Left lobe of liver (tissue), 2 donors: Measurements from ENCODE around the gene BCDIN3D. TPM values are rescaled to one million over a fixed set of nuclear protein-coding genes. Genes with fewer than 3 reads are reported as not detected.
"Not testable (repeated sequence)": the region's sequence is repeated elsewhere in the genome, so short reads cannot be mapped to it uniquely, and the experiment has no call there.

Experiments
- ATAC-seq: fragments of 200-7000 bp; cut with Tn5 transposase; one replicate; pipeline ENCODE4 v1.9.1; 2020; ENCODE audit warnings: mild to moderate bottlenecking, moderate library complexity
- DNase-seq: peaks from one replicate; pipeline ENCODE4 v3.0.0-alpha.2; 2020; ENCODE audit warnings: low spot score
- total RNA-seq: library from RNA; stranded (reverse); gene quantifications from one replicate; pipeline ENCODE4 v1.2.1, GENCODE V29; 2021
- donor health status: DM: no; HTN: no; CAD: no; lungs with moderate emphysema.
- donor health status: DM: no; HTN: yes; CAD: no.

BCDIN3D gene, protein sequence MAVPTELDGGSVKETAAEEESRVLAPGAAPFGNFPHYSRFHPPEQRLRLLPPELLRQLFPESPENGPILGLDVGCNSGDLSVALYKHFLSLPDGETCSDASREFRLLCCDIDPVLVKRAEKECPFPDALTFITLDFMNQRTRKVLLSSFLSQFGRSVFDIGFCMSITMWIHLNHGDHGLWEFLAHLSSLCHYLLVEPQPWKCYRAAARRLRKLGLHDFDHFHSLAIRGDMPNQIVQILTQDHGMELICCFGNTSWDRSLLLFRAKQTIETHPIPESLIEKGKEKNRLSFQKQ
- 3.2 TPM for total RNA-seq

DNA sequence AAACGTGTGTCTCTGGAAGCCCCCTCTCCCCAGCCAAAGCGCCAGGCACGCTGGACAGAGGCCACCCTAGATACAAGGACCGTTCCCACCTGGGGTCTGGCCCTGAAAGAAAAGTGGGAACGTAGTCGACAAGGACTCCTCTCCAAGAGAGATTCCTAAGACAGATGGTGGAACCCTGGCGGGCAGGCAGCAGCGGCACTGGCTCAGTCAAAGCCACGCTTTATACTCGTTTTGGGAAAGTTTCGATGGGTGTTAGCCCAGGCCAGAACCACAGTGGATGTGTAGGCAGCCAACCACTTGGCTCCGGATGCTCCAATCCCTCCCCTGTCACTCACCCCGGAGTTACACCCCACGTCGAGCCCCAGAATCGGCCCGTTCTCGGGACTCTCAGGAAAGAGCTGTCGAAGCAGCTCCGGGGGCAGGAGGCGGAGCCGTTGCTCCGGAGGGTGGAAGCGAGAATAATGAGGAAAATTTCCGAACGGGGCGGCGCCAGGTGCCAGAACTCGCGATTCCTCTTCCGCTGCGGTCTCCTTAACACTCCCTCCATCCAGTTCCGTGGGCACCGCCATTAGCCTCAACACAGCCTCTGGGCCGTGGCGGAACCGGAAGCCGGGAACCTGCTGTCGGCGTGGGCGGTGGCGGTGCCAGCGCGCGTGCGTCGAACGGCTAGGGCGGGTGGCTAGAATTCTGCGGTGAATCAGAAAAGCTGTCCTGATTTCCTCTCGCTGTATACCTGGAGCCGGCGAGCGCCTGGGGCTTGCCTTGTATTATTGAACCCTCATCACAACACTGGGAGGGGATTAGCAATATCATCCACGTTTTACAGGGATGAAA is at the start of gene BCDIN3D:
Gene BCDIN3D (minus strand): TSS at position 588 of the 834 bp plus-strand sequence. CDS start 19 bp downstream, at position 569.
- DNase-seq (peak; percentile 93), ATAC-seq (peak; percentile 96)

DNA sequence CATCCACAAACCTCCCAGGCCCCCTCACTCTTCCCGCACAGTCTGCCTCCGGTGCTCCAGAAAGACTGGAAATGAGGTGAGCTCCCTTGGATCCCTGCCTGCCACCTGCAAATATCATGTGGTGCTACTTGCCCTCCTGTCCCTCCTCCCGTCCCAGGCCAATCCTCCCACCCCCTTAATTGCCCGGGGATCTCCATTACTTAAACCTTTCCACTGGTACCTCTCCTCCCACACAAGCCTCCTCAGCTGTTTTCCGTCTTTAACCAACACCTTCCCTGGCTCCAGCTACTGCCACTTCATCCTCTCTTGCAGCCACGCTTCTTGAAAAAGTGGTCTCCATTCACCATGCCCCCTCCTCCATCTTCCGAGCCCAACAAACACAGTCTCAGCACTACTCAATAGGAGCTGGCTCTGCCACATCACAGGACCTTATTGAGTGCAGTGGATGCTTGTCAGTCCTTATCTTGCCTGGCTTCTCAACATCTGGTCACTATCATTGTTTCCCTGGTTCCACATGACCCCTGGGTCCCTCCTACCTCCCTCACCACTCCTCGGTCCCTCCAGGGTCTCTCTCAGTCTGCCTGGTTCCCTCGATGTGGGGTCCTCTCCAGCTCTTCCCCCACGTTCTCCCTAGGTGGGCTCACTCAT is 49.3 kb upstream of the BCDIN3D start:
- no peak for DNase-seq
- ATAC-seq: no peak

DNA sequence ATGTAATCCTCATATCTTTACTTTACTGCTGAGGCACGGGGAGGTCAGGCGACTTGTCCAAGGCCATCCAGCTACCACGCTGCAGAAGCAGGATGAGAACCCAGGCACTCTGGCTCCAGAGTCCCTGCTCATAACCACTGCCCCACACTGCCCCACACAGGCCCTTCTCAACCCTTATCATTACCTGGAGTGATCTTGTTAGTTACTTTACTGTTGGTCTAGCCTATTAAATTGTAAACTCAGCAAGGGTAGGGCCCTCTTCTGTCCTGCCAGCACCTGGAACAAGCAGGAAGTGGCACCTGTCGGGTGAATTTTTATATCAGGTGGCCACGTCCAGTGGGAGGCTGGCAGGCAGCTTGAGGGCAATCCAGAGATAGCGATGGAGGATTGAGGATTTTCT is 48.6 kb upstream of the BCDIN3D start:
- ATAC-seq (no peak), DNase-seq (no peak)

DNA sequence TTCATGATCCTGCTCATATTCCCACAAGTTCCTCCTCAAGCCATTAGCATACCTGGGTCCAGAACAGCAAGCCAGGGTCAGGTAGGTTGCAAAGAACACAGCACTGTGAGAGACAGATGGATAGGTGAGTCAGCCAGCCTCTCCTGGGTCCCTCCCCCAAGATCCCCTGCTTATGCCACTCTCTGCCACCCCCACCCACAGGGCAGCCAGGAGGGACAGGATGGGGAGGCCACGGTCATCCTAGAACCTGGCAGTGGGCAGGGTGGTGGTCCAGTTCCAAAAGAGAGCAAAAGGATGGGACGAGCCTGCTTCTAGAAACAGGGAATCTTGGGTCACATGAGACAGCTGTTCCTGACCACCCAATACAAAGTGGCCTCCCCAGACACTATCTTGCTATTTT is 48.1 kb upstream of the BCDIN3D start:
- DNase-seq: no peak
- ATAC-seq: no peak

DNA sequence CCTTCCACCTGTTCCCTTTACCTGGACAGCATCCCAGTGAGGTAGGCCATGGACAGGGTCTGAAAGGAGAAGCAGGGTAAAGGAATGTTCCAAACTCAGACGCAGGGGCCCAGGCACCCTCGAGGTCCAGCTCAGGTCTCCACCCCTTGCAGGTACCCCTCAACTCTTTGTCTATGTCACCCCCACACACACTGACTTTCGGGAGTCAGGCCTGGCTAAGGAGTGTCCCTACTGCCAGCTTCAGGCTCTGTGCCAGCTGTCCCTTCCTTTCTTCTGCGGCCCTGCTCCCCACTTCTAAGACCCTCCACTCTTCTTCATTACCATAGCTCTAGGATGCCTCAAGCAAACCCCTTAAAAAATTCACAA is 47.2 kb upstream of the BCDIN3D start:
- ATAC-seq (no peak), DNase-seq (no peak)

DNA sequence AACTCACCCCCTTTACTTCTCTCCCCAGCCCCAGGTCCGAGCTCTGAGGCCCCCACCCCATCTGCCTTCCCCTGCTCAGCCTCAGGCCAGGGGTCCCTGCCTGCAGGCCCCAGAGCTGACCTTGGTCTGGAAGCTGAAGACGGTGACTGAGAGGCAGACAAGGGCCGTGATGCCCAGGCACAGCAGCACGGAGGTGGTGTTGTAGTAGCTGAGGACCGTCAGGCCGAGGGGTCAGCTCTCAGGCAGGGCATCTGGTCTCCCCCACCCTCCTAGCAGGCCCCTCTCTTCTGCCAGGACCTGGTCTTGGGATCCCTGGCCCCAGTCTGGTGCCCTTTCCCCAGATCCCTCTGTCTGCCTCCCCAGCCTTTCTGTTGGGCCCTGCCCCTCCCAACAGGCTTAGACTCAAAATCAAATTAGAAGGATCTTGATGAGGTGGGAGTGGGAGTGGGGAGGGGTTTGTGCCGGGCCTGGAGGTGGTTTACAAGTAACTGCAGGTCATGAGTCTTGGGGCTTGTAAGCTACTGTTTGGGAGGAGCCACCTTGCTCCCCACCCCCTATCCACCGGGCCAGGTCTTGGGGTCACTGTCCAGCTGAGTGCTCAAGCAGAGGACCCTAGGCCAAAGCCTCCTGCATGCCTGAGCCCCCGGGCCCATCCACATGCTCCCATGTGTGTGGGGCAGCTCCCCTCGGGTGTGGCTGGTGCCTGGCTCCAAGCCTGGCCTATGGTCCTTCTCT is 46.6 kb upstream of the BCDIN3D start:
- DNase-seq (no peak), ATAC-seq (no peak)

DNA sequence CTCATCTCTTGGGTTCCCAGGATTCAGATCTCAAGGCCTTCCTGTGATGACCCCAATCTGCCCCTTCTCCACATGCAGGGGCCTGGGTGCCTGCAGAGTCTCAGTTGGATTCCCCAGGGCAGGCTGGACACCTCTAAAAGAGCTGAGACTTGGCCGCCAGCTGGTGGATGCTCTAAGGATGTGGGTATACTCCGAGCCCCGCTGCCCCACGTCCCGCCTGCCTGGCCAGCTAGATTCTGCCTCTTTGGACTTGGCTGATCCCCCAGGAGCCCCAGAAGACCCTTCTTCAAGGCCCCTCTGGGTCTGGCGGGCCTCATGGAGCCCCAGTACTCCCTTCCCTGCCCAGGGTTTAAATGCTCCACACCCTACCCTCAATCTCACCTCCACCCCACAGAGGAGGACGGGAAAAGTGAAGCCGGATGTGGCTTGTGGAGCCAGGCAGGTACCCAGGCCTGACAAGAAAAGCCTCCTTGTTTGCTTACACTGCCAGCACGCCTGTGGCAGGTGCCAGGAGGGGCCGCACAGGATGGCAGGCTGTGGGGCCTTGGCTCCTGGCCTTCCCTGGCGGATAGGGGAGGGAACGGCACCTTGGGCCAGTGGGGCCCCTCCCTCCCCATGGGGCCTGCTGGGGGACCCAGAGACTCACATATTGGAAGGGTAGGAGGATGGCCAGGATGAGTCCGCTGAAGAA is 45.7 kb upstream of the BCDIN3D start:
- ATAC-seq (no peak), DNase-seq (no peak)

DNA sequence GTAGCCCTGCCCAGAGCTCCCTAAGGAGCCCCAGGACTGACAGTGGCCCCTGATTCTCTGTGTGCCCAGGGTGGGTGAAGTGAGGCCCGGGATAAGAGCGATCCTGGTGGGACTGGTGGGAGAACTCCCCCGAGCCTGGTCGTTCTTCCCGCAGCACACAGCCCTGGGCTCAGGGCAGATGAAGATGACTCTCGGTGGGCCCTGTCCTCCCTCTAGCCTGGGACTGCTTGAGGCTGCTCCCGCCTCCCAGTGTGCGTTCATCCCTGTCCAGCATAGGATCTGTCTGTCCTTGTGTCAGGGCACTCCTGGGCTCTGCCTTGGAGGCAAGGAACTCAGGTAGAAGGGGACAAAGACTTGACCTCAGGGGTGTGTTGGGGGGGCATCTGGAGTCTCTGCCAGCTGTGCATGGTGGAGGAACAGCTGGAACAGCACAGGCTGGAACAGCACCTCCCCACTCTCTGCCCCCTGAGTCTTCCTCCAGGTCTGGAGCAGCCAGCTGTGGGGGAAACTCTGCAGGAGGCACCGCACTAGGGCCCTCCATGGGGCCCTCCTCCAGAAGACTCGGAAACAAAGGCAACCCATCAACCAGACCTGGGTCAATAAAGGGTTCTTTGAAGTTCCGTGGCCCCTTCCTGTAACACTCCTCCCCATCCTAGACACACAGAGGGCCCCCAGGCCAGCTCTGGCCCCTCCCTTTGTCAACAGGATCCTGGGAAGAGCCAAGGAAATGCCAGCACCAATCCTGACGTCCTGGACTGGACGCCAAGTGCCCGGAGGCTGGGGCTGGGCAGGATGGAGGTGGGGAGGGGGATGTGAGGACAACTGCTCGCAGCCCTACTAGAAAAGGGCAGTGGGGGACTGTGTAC is 44.9 kb upstream of the BCDIN3D start:
- no peak for ATAC-seq

DNA sequence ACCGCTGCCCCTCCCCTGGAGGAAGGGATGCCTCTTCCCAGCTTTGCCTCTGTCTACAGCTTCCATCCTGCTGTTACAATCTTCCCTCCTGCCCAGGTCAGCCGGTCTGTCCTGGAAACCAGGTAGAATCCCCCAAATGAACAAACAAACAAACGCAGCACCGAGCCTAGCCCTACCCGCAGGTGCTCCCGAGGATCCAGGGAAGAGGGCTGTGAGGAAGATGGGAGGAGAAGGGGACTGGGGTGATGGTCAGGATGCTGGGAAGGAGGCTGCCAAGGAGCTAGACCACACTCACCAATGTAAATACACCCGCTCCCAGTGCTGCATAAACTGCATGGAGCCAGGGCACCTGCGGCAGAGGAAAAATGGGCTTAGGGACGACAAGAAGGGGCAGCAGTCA is 44.2 kb upstream of the BCDIN3D start:
- ATAC-seq: no peak
- no peak for DNase-seq

More for the DNA sequence above, 44.9 kb upstream of the BCDIN3D start:
- no peak for DNase-seq

DNA sequence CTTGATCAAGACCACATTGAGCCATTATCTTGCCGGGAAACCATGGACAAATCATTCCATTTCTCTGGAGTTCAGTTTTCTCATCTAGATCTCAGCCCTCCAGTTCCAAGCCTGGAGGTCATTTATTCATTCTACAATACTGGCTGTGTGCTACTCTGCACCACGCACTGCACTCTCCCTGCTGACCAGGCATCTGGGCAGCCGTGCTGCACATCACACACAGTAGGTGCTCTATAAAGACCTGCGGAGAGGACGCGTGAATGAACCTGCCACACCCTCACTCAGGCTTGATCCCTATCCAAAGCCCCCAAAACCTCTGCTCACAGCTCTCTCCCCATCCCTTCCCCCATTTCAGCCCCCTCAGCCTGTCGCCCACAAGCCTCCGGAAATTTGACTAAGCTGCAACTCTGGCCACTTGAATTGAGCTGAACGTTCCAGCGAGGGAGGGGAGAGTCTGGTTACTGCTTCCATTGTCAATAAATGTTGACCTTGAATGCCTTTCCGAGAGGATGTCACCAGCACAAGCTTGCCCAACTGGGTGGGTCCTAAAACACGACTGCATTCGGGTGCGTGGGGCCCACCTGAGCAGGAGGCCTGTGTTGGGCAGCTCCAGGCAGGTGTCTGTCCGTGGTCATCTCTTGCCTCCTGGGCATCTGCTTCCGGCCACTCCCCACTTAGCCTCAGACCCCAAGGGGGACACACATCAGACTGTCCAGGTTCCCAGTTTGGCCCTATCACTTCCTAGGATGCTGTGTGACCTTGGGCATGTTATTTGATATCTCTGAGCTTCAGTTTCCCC is 43.0 kb upstream of the BCDIN3D start:
- no peak for DNase-seq
- no peak for ATAC-seq

DNA sequence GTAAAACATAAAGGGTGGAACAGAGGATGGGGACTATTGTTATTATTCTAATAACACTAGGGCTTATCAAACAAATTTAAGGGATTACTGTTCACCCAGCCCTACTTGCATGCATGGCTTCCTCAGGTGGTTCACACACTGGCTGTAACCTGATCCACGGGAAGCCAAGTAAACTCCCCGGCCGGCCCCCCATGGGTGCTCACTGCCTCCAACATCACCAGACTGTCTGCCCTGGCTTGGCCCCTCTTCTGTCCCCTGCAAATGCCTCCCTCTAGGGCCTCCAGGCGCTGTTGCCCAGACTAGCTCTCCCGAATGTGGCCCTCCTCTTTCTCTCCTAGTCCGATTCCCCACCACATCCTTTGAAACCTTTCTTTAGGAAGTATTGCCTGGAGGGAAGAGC is 42.2 kb upstream of the BCDIN3D start:
- no peak for ATAC-seq
- DNase-seq: no peak

DNA sequence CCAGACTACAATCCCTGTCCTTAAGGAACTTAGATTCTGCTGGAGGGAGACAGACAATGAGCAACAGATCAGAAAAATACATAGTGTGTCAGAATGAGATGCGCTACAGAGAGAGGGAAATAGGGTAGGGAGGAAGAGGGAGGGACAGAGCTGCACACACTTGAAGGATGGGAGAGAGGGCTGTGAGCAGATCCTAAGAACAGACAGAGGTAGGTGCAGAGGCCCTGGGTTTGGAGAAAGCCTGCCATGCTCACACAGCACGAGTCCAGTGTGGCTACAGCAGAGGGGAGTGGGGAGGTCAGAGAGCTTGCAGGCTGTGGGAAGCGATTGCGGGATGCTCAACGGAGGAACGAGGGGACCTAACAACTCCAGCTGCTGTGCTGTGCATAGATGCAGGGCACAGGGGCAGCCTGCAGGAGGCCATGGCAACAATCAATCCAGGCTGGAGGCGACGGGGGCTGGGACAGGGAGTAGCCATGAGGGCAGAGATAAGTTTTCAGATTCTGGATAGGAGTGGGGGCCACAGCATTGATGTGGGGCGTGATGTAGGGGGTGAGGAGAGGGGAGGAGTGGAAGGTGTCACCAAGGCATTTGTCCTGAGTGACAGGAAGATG is 40.1 kb upstream of the BCDIN3D start:
- no peak for DNase-seq
- no peak for ATAC-seq

DNA sequence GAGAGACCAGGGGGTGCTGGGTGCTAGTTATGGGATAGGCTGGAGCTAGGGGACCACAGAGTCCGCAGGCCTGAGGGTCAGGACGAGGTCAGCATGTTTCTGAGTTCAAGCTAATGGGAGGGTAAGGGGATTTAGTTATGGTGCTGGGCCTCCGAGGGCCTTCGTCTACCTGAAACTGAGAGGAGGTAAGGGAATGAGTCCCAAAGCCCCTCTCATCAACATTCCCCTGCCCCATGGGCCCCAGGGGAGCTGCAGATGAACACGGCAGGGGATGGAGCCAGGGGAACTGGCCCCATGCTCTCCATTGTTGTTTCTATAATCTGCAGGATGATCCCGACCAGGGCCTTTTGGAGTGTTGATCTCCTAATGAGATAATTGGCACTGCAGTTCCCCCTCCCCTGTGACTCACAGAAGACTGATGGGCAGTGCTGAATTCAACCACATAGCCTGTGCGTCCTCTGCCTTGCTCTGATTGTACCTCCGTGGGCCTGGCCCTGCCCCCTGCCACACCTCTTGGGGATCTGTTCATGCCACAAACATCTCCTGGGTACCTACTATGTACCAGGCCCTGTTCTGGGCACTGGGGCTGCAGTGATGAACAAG is 39.4 kb upstream of the BCDIN3D start:
- DNase-seq (no peak), ATAC-seq (no peak)

DNA sequence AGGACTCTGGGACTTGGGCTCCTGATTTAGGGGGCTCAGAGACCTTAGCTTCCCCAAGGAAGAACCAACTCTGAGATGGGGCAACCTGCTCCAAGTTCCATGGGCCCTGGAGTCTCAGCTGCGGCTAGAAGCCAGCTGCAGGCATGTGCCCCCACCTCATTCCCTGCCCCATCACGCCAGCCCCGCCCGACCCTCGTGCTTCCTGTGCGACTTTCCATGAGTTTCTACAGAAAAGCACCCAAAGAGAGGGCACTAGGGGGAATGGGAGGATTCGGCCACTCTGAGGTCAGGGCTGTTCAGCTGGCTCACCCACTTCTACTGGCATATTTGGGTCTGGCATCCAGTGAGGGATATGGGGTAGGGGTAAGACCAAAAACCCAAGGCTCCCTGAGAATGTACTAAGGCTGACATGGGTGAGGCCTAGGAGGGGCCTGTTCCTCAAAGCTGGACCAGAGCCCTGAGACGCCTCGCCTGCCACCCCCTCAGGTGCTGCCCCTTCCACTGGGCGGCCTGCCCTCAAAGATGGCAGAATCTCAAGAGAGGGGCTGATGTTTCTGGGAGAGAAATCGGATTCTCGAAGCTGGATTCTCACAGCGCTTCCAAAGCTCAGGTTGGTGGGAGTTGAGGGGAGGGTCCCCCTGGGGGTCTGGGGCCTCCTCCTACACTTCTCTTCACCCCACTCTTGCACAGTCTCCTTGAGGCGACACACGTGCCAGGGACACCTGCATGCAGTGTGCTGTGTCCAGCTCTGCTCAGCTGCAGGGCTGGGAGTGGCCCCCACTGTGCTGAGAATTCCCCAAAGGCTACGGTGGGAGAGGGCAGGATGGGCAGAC is 38.7 kb upstream of the BCDIN3D start:
- no peak for DNase-seq

DNA sequence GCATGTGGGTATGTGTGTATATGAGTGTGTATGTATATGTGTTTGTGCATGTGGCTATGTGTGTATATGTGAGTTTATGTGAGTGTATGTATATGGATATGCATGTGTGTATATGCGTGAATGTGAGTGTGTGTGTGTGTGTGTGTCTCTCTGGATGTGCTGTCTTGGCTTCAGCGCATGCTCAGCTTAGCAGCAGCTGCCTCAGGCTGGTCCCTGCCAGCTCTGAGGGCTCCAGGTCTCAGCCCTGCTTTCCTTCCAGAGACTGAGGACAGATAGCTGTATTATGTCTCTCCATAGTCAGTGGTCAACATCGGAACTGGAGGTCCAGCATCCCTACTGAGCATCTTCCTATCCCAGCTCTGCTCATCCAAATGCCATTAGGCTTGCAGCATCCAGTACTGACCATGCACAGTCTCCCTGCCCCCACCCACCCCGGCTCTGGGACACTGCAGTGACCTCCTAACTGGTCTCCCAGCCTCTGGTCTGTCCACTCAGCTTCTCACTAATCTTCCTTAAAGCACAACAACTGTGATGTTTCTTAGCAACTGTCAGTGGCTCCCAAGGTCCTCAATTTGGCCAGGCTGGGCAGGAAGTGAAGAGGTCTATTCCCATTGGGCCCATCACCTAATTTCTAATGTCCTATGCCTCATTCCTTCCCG is 38.0 kb upstream of the BCDIN3D start:
- DNase-seq (no peak), ATAC-seq (no peak)

More for the DNA sequence above, 38.7 kb upstream of the BCDIN3D start:
- no peak for ATAC-seq

DNA sequence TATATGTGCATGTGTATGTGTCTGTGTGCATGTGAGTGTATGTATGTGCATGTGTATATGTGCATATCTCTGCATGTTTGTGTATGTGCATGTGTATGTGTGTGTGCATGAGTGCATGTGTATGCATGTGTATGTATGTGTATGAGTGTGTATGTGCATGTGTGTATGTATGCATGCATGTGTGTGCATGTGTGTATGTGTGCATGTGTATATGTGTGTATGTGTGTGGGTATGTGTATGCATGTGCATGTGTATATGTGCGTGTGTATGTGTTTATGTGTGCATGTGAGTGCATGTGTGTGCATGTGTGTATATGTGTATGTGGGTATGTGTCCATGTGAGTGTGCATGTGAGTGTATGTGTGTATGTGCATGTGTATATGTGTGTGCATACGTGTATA is 36.2 kb upstream of the BCDIN3D start:
- not testable (repeated sequence) for ATAC-seq

More for the DNA sequence above, 36.2 kb upstream of the BCDIN3D start:
- DNase-seq: not testable (repeated sequence)
